Aorta (tissue), 5 donors: Measurements from ENCODE around the gene WASF1. TPM values are rescaled to one million over a fixed set of nuclear protein-coding genes. Genes with fewer than 3 reads are reported as not detected.

Experiments
- ATAC-seq: fragments of 200-7000 bp; cut with Tn5 transposase; one replicate; pipeline ENCODE4 v1.9.1; 2022; ENCODE audit warnings: moderate library complexity; ENCODE audit not compliant: low FRiP score
- DNase-seq, 2 donors: peaks; one replicate each; pipeline ENCODE4 v3.0.0-alpha.2; 2020
- H3K27ac ChIP-seq, 2 donors: one replicate each; pipeline ENCODE4 v1.5.1; 2013; ENCODE audit warnings: low read length in 2 of 2, mild to moderate bottlenecking in 2 of 2, moderate library complexity in 2 of 2, control low read depth in 1 of 2, inconsistent platforms in 1 of 2, low read depth in 1 of 2
- H3K27me3 ChIP-seq, 2 donors: one replicate each; pipeline ENCODE4 v1.6.1; 2013; ENCODE audit warnings: control low read depth in 1 of 2, low read length in 1 of 2, mild to moderate bottlenecking in 1 of 2, moderate library complexity in 1 of 2; ENCODE audit not compliant: insufficient read depth in 2 of 2, control insufficient read depth in 1 of 2
- H3K36me3 ChIP-seq, 2 donors: one replicate each; pipeline ENCODE4 v1.6.1; 2013; ENCODE audit warnings: control low read depth in 1 of 2, low read length in 1 of 2, mild to moderate bottlenecking in 1 of 2; ENCODE audit not compliant: insufficient read depth in 2 of 2, control insufficient read depth in 1 of 2
- H3K4me1 ChIP-seq, 2 donors: one replicate each; pipeline ENCODE4 v1.6.1; 2013; ENCODE audit warnings: low read length in 2 of 2, control low read depth in 1 of 2, mild to moderate bottlenecking in 1 of 2, moderate library complexity in 1 of 2; ENCODE audit not compliant: insufficient read depth in 2 of 2, control insufficient read depth in 1 of 2
- H3K4me3 ChIP-seq, 2 donors: one replicate each; pipeline ENCODE4 v1.5.1; 2013; ENCODE audit warnings: low read length in 2 of 2, control low read depth in 1 of 2, mild to moderate bottlenecking in 1 of 2
- H3K9me3 ChIP-seq: one replicate; pipeline ENCODE4 v1.6.1; 2013; ENCODE audit warnings: mild to moderate bottlenecking, low read length; ENCODE audit not compliant: control insufficient read depth
- WGBS, 2 donors: extraction: QIAGEN DNeasy Blood & Tissue Kit; methylation state at CpG; one replicate each; pipeline ENCODE4 v1.1.7; 2013; 5-methylcytosine and 5-hydroxymethylcytosine counted together
- intact Hi-C, 2 donors: fragments of 100-400 bp; cut with DNase I; formaldehyde crosslinking; loops; one replicate each; pipeline versions ENCODE4 v1.14.2 to v1.15.0; 2022
- polyA plus RNA-seq, 2 donors: library from polyadenylated mRNA; stranded (reverse); fragments of 200-250 nt; gene quantifications; one replicate each; pipeline ENCODE4 v1.2.3, GENCODE V29; 2013
- total RNA-seq, 2 donors: library from RNA; stranded (reverse); fragmentation: NEBNext Ultra II Directional; extraction: Animal tissue kit (Norgen Biotek cat#: 25700); gene quantifications; one replicate each; pipeline ENCODE4 v1.2.1, GENCODE V29; 2021
- donor health status: healthy with polysubstance abuse.
- donor health status: Bipolar disorder and iron deficiency.
- donor health status: DM: no; HTN: no; CAD: no.
- donor health status: DM: no; HTN: no; CAD: no.
- donor health status: DM: yes; HTN: yes; CAD: no.

WASF1 gene
- total and polyA plus RNA-seq, 4 donors = 3.2 to 10.3 (median 6.7) TPM

DNA sequence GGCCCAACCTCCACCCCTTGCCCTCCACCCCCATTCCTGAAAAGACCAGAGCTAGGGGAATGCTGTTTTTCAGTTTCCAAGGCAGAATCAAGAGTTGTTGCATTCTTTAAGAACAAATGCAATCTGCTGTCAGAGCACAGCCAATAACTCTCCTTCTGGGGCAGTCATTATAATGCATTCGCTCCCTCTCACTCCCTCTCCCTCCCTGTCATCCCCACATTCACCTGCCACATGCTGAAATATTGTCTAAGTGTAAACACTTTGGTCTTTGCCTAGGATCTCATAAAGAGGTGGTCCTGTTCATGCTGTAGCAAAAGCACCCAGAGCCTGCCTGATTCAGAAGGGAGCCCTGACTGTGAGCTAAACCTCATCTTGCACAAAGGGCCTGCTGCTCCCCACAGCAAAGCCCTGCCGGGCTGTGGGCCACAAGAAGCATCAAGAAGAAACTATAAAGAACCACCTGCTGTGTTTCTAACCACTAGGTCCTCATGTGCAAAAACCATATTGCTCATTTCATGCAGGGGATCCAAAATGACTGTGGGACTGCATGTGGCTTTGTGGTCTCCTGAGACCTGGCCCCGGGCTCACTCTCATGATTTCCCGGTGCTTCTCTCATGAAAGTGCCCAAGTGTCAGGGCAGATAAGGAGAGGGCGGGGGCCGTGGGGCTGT is 115.7 kb downstream of the WASF1 start:
- 65 to 66% methylated on average over 6 of the region's 6 CpGs for WGBS, 2 donors
- no peak overlapping the region for H3K27ac ChIP-seq
- H3K4me1 ChIP-seq = no peaks in the 10 kb centered on the region
- intact Hi-C loops = no loop called here
- no peaks in the 10 kb centered on the region for H3K9me3 ChIP-seq
- no peak overlapping the region for H3K4me3 ChIP-seq
- no peaks in the 10 kb centered on the region for H3K36me3 ChIP-seq
- ATAC-seq (no peak), DNase-seq (no peak)
- peaks cover 0 to 2% of the 10 kb centered on the region in 2 donors for H3K27me3 ChIP-seq

DNA sequence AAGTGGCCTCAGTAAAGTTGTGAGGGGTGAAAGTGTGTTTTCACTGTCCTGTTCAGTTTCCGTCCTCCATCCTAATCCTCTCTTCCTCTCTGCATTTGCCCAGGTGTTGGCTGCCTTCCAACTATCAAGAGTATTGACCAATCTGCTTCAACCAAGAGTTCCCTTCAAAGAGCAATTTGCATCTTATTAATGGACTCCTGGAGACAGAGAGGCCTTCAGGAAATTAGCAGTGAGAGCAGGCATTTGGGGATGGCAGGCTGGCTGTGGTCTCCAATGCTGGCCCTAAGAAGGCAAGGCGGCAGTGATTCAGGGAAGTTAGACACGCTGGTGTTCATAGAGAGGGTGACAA is 124.1 kb downstream of the WASF1 start:
- intact Hi-C loops = no loop called here
- no peaks in the 10 kb centered on the region for H3K36me3 ChIP-seq
- H3K27ac ChIP-seq = no peak overlapping the region
- H3K4me3 ChIP-seq = no peak overlapping the region
- H3K4me1 ChIP-seq = no peaks in the 10 kb centered on the region
- H3K27me3 ChIP-seq = peaks cover 0 to 4% of the 10 kb centered on the region in 2 donors
- 73 to 82% methylated on average over 3 of the region's 3 CpGs for WGBS, 2 donors
- DNase-seq = no peak
- no peaks in the 10 kb centered on the region for H3K9me3 ChIP-seq
- no peak for ATAC-seq

DNA sequence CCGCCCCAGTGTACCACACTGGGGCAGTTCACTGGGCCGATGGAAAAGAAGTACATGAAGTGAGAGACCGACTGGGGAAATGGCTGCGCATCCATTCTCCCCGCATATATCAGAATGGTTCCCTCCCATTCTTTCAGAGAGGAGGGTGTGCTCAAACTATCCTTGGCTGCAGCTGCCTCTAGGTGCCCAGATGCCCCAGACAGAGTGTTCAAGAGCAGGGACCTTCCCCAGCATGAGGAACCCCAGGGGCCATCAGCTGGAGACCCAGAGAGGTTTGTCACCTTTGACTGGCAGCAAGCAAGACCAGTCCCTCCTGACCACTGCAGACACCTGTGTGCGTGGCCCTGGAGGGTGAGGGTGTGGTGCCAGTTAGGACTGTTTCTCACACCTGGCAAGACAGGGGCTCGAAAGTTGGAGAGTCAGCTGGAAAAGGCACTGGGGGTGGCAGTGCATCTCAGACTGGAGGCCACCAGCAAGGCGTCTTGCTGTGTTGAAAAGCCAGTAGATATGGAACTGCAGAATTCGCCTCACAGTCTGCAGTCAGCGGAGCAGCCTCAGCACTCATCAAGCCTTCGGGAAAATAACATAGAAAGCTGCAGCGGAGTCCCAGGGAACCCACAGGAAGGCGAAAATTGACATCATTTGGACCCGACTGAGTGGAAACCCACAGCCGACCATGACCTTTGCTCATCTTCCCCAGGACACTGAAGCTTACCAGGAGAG is 124.6 kb downstream of the WASF1 start:
- Histone ChIP-seq H3K4me1 (no peaks in the 10 kb centered on the region), H3K27ac (no peak overlapping the region), H3K9me3 (no peaks in the 10 kb centered on the region), H3K27me3 (peaks cover 0 to 4% of the 10 kb centered on the region in 2 donors), H3K4me3 (no peak overlapping the region), H3K36me3 (no peaks in the 10 kb centered on the region)
- ATAC-seq (no peak), DNase-seq (no peak)
- intact Hi-C loops = loop anchor here in 1 of 2 donors (5.0 kb wide), 2 partner anchors 348 to 528 kb away; no protein-coding TSS in a partner anchor
- 83% methylated on average over 15 of the region's 15 CpGs for WGBS, 2 donors

DNA sequence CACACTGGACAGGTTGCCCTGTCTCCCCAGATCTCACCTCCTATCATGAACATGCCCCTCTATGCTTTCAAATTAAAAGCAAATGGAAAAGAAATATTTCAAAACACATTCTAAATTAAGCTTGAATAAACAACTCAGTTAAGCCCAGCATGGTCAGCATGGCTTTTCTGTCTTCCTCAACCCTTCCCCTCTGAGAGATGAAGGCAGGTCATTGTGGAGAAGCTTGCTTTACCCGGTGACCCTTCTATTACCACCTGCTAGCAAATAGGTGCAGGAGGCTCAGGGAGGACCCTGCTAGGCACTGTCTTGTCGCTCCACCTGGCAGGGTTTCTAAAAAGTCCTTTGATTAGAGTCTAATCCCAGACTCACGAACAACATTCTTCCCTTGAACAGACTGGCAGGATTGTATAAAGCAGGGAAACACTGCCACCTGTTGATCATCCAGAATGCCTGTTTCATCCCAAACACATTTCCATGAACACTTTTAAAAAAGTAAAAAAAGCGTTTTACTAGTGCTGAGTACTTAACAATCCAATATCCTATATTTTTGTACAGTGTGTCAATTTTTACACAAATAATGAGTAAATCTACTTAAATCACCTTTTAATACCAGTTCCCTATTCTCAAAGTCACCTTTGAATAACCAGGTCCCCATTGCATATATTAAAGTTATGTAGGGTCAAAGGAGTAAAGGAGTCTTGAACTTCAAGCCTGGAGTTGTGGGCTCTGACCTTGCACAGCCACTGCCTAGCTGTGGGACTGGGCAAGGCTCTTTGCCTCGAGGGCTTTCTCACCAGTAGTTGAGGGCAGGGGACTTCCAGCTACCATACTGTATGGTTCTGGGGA is 125.9 kb downstream of the WASF1 start:
- Histone ChIP-seq H3K27ac (no peak overlapping the region), H3K36me3 (no peaks in the 10 kb centered on the region), H3K4me3 (no peak overlapping the region), H3K27me3 (peaks cover 0 to 4% of the 10 kb centered on the region in 2 donors), H3K9me3 (no peaks in the 10 kb centered on the region), H3K4me1 (no peaks in the 10 kb centered on the region)
- ATAC-seq = peak; percentile 63
- intact Hi-C loops = loop anchor here in 1 of 2 donors (5.0 kb wide), 2 partner anchors 346 to 526 kb away; no protein-coding TSS in a partner anchor
- DNase-seq = no peak
- WGBS, 2 donors = 7 to 11% methylated on average over 5 of the region's 5 CpGs

DNA sequence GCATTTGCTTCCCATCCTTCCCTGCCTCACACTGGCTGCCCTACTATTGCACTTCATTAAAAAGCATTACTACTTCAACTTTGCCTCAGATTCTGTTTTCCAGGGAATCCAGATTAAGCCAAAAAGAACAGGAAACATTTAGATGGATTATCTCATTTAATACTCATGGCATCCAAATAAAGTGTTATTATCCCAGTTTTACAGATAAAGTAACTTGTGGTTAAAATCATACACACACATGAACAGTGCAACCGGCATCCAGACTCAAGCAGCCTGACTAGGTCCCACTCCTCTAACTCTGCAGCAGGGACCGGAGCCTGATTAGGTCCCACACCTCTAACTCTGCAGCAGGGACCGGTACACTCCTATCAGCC is 129.0 kb downstream of the WASF1 start:
- intact Hi-C loops = loop anchor here in 1 of 2 donors (5.0 kb wide), 2 partner anchors 343 to 523 kb away; no protein-coding TSS in a partner anchor
- WGBS, 2 donors = 77 to 92% methylated on average over 3 of the region's 3 CpGs
- H3K9me3 ChIP-seq = peaks cover 1% of the 10 kb centered on the region
- H3K4me3 ChIP-seq = no peak overlapping the region
- H3K36me3 ChIP-seq = no peaks in the 10 kb centered on the region
- DNase-seq (no peak), ATAC-seq (no peak)
- H3K27ac ChIP-seq = no peak overlapping the region
- H3K4me1 ChIP-seq = no peaks in the 10 kb centered on the region
- no peaks in the 10 kb centered on the region for H3K27me3 ChIP-seq

Other genes with a start within 250 kb of the WASF1 start
- gene GPR6, start 201.4 kb downstream of the WASF1 start, total RNA-seq = not detected
- not detected for gene GPR6, start 201.4 kb downstream of the WASF1 start, polyA plus RNA-seq
- gene CDC40, start 757 bp upstream of the WASF1 start, total RNA-seq = 10 to 100 TPM; 16.1 to 20.0 TPM
- gene CDC40, start 757 bp upstream of the WASF1 start, polyA plus RNA-seq = 1 to 10 TPM; 8.9 to 9.7 TPM
- 10 to 100 TPM; 12.5 to 14.3 TPM for gene METTL24, start 178.7 kb upstream of the WASF1 start, total RNA-seq
- gene METTL24, start 178.7 kb upstream of the WASF1 start, polyA plus RNA-seq = 1 to 10 TPM; 3.9 to 4.5 TPM
- 1 to 10 TPM; 1.3 to 2.5 TPM for gene DDO, start 235.9 kb upstream of the WASF1 start, total RNA-seq
- 1 to 10 TPM; 2.9 to 6.6 TPM for gene DDO, start 235.9 kb upstream of the WASF1 start, polyA plus RNA-seq